Heart right ventricle (tissue), 16 donors: ENCODE measurements around the gene RIMKLA. TPM values are rescaled to one million over a fixed set of nuclear protein-coding genes. Genes with fewer than 3 reads are reported as not detected.

Source experiments
- ATAC-seq, 8 donors: fragments of 200-7000 bp; cut with Tn5 transposase; one replicate each; pipeline ENCODE4 v1.9.1; 2020; ENCODE audit warnings: mild to moderate bottlenecking in 8 of 8, moderate library complexity in 8 of 8, moderate number of reproducible peaks in 1 of 8
- DNase-seq, 2 donors: peaks; one replicate each; pipeline ENCODE4 v3.0.0-alpha.2; 2020
- H3K27ac ChIP-seq, 10 donors: fragments of 200-600 bp; sonication (generic) in 2 of 10; one replicate each; pipeline versions ENCODE4 v1.5.0 to v1.8.0; 2020 to 2022; ENCODE audit warnings: mild to moderate bottlenecking in 3 of 10
- H3K27me3 ChIP-seq, 7 donors: fragments of 200-600 bp; one replicate each; pipeline ENCODE4 v1.8.0; 2021 to 2022; ENCODE audit warnings: mild to moderate bottlenecking in 2 of 7
- H3K36me3 ChIP-seq, 9 donors: fragments of 200-600 bp; sonication (generic) in 1 of 9; one replicate each; pipeline versions ENCODE4 v1.5.0 to v1.8.0; 2020 to 2022; ENCODE audit warnings: mild to moderate bottlenecking in 2 of 9
- H3K4me1 ChIP-seq, 9 donors: fragments of 200-600 bp; sonication (generic) in 1 of 9; one replicate each; pipeline versions ENCODE4 v1.5.0 to v1.8.0; 2020 to 2022; ENCODE audit warnings: mild to moderate bottlenecking in 4 of 9
- H3K4me3 ChIP-seq, 10 donors: fragments of 200-600 bp; sonication (generic) in 2 of 10; one replicate each; pipeline versions ENCODE4 v1.5.0 to v1.8.0; 2020 to 2022; ENCODE audit warnings: mild to moderate bottlenecking in 7 of 10, moderate library complexity in 2 of 10
- H3K9me3 ChIP-seq, 11 donors: fragments of 200-600 bp in 10 of 11; sonication (generic) in 2 of 11; one replicate each; pipeline versions ENCODE4 v1.5.0 to v1.8.0; 2013 to 2022; ENCODE audit warnings: mild to moderate bottlenecking in 2 of 11, control low read depth in 1 of 11, moderate library complexity in 1 of 11
- WGBS, 2 donors: extraction: QIAGEN DNeasy Blood & Tissue Kit; methylation state at CpG; one replicate each; pipeline ENCODE4 v1.1.7; 2013; ENCODE audit warnings: inconsistent platforms in 1 of 2; 5-methylcytosine and 5-hydroxymethylcytosine counted together
- intact Hi-C, 10 donors: fragments of 100-400 bp; cut with DNase I; formaldehyde crosslinking; loops; one replicate each; pipeline versions ENCODE4 v1.11.1 to v1.14.2; 2022
- polyA plus RNA-seq, 2 donors: library from polyadenylated mRNA; stranded (reverse); fragments of 200-250 nt; gene quantifications; one replicate each; pipeline ENCODE4 v1.2.3, GENCODE V29; 2013
- total RNA-seq, 10 donors: library from RNA; stranded (reverse); fragmentation: NEBNext Ultra II Directional in 3 of 10; extraction: Animal tissue kit (Norgen Biotek cat#: 25700) in 3 of 10; gene quantifications; one replicate each; pipeline versions ENCODE4 v1.2.1 to v1.2.4, GENCODE V29; 2021 to 2023
- TF ChIP-seq, protein P1 (sequence below), 9 donors: fragments of 200-600 bp; sonication (generic) in 2 of 9; IDR thresholded peaks; one replicate each; pipeline versions ENCODE4 v1.5.0 to v1.8.0; 2021 to 2022; ENCODE audit warnings: antibody characterized with exemption in 9 of 9, mild to moderate bottlenecking in 5 of 9, moderate library complexity in 1 of 9
- donor health status: Arrhythmogenic right ventricular cardiomyopathy.
- donor health status: ischemic (EF 13 %, LVEDD 7.1; RV severe dilation, severe dysfunction).
- donor health status: healthy with polysubstance abuse.
- donor health status: DM: no; HTN: yes; CAD: no.
- donor health status: DM: no; HTN: no; CAD: no.
- donor health status: ischemic (EF 25% LVEDD 6.9; RV normal size, moderate dysfunction).
- donor health status: ischemic (EF 25% LVEDD 5.7; RV mildly dilated, moderate dysfunction).
- donor health status: healthy.
- donor health status: DM: yes; HTN: yes; CAD: no.
- donor health status: Ischemic cardiomyopathy.
- donor health status: ischemic (EF 35%, LVEDD 5.7; RV mildly dilated, moderate dysfunction).
- donor health status: nonischemic (EF 11% LVEDD 7.7; RV severe dilation, severe dysfunction).
- donor health status: DM: yes; HTN: yes; CAD: no.
- donor health status: PGD.
- donor health status: ischemic (EF 29% LVEDD 5.4; RV normal size, mild dysfunction).
- donor health status: nonischemic (EF 23%, LVEDD 6.1; RV moderate dilation, normal function).

Gene RIMKLA
- total and polyA plus RNA-seq, 12 donors: 0.80 to 16.7 (median 8.3) TPM

DNA sequence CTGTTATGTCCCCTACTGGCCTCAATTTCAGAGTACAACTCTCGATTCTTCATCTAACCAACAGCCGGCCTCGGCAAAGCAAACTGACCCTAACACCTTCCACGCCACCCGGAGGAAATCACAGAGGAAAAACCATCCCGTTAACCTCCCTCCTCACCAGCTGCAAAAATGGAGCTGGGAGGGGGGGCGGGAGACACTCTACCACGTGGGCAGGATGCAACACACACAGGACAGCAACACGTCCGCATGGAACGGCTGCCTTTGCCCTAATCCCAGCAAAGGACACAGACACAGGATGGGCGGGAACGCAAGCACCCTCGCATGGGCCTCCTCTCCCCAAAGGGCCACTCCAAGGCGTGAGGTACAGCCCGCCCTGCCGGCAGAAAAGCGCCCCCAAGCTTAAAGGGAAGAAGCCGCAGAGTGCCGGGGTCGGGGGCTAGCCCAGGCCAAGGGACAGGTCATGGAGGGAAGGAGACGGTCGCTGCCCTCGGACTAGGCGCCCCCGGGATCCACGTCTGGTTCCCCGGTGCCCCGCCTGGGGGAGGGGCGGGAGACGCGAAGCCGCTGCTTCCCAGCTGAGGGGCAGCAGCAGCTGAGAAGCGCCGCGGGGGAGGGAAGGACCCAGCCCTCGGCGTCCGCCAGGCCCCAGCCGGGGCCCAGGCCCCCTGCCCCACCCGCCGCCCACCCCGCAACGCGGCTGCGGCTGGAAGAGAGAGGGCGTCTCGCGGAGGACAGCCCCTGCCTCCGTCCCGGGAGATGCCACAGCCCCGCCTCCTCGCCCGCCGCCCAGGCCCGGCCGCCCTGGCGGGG, 46.1 kb upstream of the RIMKLA start:
- 1% methylated on average over 55 to 58 of the region's 58 CpGs for WGBS, 2 donors
- Histone ChIP-seq H3K36me3 (no peaks in the 10 kb centered on the region), H3K9me3 (no peaks in the 10 kb centered on the region), H3K4me1 (peaks cover 4 to 59% (median 36%) of the 10 kb centered on the region in 9 donors), H3K27ac (peak overlapping the region; percentile 88 to 97 (median 94)), H3K4me3 (peak overlapping the region; percentile 68 to 98 (median 92)), H3K27me3 (no peaks in the 10 kb centered on the region)
- peak; percentile 74 to 89 (median 78) for ATAC-seq
- TF ChIP-seq, protein P1, sequence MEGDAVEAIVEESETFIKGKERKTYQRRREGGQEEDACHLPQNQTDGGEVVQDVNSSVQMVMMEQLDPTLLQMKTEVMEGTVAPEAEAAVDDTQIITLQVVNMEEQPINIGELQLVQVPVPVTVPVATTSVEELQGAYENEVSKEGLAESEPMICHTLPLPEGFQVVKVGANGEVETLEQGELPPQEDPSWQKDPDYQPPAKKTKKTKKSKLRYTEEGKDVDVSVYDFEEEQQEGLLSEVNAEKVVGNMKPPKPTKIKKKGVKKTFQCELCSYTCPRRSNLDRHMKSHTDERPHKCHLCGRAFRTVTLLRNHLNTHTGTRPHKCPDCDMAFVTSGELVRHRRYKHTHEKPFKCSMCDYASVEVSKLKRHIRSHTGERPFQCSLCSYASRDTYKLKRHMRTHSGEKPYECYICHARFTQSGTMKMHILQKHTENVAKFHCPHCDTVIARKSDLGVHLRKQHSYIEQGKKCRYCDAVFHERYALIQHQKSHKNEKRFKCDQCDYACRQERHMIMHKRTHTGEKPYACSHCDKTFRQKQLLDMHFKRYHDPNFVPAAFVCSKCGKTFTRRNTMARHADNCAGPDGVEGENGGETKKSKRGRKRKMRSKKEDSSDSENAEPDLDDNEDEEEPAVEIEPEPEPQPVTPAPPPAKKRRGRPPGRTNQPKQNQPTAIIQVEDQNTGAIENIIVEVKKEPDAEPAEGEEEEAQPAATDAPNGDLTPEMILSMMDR (IDR thresholded peaks at IDR 0.05): peak in 4 of 9 donors; percentile 14 to 29 (median 21)
- peak; percentile 47 to 62 for DNase-seq
- intact Hi-C loops: loop anchor here in 9 of 10 donors (2.0 to 10.0 kb wide), 10 partner anchors 120 to 420 kb away; partner anchors contain the start of genes PPCS (in 6 of the 9), ZMYND12 (in 6 of the 9), CCDC30 (in 1 of the 9) and PPIH (in 1 of the 9)

GRCh38 chr1:42335050-42335808, 45.4 kb upstream of the RIMKLA start, which contains the start of gene FOXJ3:
Gene FOXJ3 (minus strand): TSS chr1:42335235. CDS start chr1:42311093, 24,142 bp downstream.
- Histone ChIP-seq H3K4me1 (peaks cover 4 to 51% (median 33%) of the 10 kb centered on the region in 9 donors), H3K36me3 (no peaks in the 10 kb centered on the region), H3K9me3 (no peaks in the 10 kb centered on the region), H3K4me3 (peak within 1 kb of the TSS; percentile 68 to 98 (median 92)), H3K27me3 (no peaks in the 10 kb centered on the region), H3K27ac (peak within 1 kb of the TSS; percentile 88 to 97 (median 94))
- ATAC-seq: peak; percentile 89 to 97 (median 95)
- TF ChIP-seq, protein P1 (IDR thresholded peaks at IDR 0.05): peak in 2 of 9 donors; percentile 1 to 5
- WGBS, 2 donors: 1% methylated on average over 48 to 78 of the region's 79 CpGs
- intact Hi-C loops: loop anchor here in 8 of 10 donors (2.0 to 10.0 kb wide), 10 partner anchors 120 to 420 kb away; partner anchors contain the start of genes PPCS (in 6 of the 8), ZMYND12 (in 6 of the 8), CCDC30 (in 1 of the 8) and PPIH (in 1 of the 8)
- DNase-seq: peak; percentile 94 to 95

DNA sequence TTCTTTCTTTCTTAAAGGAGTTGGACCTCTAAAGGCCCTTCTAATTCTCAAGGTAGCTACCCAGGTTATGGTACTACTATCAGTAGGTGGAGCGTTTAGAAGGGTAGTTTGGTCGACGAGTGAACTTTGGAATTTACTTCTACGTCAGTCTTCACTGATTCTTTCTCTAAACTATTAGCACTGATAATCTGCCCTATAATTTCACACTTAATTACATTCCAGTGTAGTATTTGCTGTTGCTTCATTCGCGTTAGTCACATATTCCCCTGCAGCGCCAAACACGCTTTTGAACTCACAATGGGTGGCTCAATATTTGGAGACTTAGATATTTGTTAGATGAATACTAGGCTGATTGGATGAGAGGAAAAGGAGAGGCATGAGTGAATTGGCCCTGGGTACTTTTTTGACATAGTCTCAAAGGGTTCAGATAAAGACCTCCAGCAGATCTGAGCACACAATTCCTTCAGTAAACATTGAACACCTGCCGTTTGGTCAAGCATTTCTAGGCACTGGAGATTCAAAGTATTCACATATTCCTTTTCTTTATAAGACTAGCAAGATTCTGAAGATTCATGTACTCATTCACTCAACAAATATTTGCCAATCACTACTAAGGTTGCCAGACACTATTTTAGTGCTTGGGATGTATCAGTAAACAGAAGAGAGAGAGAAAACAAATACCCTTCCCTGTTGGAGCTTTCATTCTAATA, 44.6 kb upstream of the RIMKLA start:
- intact Hi-C loops: loop anchor here in 8 of 10 donors (2.0 to 10.0 kb wide), 10 partner anchors 119 to 419 kb away; partner anchors contain the start of genes PPCS (in 6 of the 8), ZMYND12 (in 6 of the 8), CCDC30 (in 1 of the 8) and PPIH (in 1 of the 8)
- Histone ChIP-seq H3K9me3 (no peaks in the 10 kb centered on the region), H3K4me1 (peaks cover 4 to 47% (median 33%) of the 10 kb centered on the region in 9 donors), H3K36me3 (no peaks in the 10 kb centered on the region), H3K27ac (peak overlapping the region; percentile 88 to 97 (median 94)), H3K4me3 (peak overlapping the region; percentile 68 to 98 (median 92)), H3K27me3 (no peaks in the 10 kb centered on the region)
- peak in 3 of 8 donors; percentile 1 to 19 (median 8) for ATAC-seq
- DNase-seq: no peak
- TF ChIP-seq, protein P1 (IDR thresholded peaks at IDR 0.05): no peak
- 12 to 15% methylated on average over 9 of the region's 9 CpGs for WGBS, 2 donors
